GM12801 (cell line): Measurements from ENCODE around the gene SRRT.

Experiments
- TF ChIP-seq, protein P1 (sequence below): IDR thresholded peaks from one replicate; pipeline ENCODE4 v1.5.1; 2011; ENCODE audit warnings: control low read depth; ENCODE audit not compliant: insufficient read length; ENCODE audit errors: extremely low read depth

The SRRT gene

DNA sequence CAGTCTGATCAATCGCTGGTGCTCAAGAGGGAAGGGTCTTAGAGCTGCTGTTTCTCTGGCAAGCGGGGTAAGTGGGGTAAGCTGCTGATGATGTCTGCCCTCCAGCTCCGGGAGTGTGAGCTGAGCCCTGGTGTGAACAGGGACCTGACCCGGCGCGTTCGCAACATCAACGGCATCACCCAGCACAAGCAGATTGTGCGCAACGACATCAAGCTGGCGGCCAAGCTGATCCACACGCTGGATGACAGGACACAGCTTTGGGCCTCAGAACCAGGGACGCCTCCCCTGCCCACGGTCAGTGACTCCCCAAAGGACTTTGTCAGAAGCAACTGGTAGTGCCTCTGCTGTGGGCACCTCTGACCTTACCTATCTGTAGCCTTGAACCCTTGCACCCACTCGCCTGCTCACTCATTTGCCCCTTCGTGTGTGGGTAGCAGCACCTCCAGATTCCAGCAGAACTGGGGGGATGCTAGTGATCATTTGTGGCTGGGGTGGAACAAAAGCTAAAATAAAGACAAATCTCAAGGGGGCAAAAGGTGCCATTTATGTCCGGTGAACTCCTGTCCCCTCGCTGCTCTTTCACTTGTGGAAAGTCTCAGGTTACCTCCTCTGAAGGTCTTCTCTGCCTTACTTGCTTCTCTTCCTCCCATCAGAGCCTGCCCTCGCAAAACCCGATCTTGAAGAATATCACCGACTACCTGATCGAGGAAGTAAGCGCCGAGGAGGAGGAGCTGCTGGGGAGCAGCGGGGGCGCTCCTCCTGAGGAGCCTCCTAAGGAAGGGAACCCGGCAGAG lies 11.4 kb downstream of the SRRT start:
- TF ChIP-seq, protein P1, sequence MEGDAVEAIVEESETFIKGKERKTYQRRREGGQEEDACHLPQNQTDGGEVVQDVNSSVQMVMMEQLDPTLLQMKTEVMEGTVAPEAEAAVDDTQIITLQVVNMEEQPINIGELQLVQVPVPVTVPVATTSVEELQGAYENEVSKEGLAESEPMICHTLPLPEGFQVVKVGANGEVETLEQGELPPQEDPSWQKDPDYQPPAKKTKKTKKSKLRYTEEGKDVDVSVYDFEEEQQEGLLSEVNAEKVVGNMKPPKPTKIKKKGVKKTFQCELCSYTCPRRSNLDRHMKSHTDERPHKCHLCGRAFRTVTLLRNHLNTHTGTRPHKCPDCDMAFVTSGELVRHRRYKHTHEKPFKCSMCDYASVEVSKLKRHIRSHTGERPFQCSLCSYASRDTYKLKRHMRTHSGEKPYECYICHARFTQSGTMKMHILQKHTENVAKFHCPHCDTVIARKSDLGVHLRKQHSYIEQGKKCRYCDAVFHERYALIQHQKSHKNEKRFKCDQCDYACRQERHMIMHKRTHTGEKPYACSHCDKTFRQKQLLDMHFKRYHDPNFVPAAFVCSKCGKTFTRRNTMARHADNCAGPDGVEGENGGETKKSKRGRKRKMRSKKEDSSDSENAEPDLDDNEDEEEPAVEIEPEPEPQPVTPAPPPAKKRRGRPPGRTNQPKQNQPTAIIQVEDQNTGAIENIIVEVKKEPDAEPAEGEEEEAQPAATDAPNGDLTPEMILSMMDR: no peak

- TF ChIP-seq, protein P1: no peak
Measured at GRCh38 chr7:100886936-100887515, 12.1 kb downstream of the SRRT start.

- TF ChIP-seq, protein P1: no peak
Measured at GRCh38 chr7:100887516-100888290, 12.8 kb downstream of the SRRT start.

GRCh38 chr7:100888291-100888987 lies 13.5 kb downstream of the SRRT start:
- TF ChIP-seq, protein P1: no peak

DNA sequence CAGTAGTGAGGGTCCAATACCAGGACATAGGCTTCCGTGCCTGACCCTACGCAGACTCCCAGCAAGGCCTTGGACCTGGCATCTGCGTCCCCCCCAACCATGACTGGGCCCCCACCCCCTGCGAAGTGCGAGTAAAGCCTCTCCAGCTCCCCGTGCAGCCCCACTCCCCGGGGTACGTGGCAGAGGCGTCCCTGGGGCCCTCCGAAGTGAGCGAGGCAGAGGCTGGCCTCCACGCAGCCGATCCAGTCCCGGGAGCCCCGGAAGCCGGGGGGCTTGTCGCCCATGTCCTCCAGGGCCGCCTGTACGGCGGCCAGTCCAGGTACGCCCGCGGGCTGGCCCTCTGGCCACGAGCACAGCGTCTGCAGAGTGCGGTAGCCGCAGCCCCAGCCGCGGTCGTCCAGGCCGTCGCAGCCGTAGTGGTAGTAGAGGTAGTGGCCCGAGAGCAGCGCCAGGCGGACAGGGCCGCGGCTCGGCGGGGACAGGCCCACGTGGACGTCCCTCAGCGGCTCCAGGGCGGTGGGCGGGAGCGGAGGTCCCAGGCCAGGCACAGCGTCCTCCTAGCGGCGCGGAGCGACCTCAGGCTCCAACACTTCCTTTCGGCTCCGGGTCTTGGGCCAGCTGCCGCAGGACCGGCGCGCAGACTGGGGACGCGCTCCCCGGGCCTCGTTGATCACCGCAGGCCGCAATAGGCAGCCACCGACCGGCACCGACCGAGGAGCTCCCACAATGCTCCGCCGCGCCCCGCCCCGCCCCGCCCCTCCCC lies 14.3 kb downstream of the SRRT start, which contains the start of gene UFSP1:
Gene UFSP1, minus strand, starts transcription at position 728 of the 763 bp plus-strand sequence. Its CDS starts 444 bp downstream, at position 284.
- TF ChIP-seq, protein P1: no peak

DNA sequence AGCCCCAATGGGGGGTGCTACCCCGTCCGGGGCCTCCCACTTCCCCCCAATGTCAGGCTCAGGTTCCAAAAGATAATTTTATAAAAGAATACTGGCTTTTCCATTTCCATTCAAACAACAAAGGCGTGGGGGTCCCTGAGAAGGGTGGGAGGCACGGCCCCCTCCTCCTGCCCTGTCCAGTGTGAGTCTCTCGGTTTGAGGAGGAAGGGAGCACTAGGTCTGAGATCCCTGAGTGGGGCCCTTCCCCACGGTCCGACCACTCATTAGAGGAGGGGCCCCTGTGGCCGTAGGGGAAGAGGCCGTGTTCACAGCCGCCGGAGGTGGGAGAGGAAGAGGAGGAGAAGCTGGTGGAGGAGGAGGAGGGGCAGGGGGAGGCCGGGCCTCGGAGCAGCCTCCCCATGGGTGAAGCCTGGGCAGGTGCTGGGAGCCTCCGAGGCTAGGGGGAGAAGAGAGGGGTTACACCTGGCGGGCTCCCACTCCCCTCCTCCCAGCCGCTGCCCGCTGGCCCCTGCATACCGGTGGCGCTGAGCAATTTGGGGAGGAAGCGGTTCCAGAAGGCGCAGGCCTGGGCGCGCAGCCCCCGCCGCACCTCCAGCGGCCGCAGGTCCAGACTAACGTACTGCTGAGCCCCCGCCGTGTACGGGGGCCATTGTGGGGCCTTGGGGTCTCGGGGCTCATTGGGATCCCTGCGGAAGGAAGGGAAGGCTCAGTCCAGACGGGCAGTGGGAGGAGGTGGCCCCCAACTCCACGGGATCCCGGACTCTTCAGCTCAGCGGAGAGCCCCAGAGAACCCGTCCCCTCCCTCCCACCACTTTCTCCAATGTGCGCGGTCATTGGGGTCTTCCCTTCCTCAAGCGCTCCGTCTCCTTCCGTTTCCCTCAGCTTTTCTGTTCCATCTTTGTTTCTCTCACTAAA lies 16.0 kb downstream of the SRRT start:
- TF ChIP-seq, protein P1: no peak
